ENCODE data around the gene LENG8.
A peak's percentile ranks its signal among the peaks of the same experiment; 100 is the strongest.

The LENG8 gene

GRCh38 chr19:54448774-54449700 is at the start of gene LENG8:
TSS of gene LENG8 (plus strand) at chr19:54449199. CDS start at chr19:54451345, 2,146 bp downstream.
- peak; percentile 97 for DNase-seq (ENCODE audit: extremely low read depth, low read depth)
- no peak for TF ChIP-seq CTCF (IDR thresholded peaks at IDR 0.05; ENCODE audit: low read depth, low read length)

GRCh38 chr19:54400913-54401312 is 48.1 kb upstream of the LENG8 start:
- no peak for DNase-seq (ENCODE audit: extremely low read depth, low read depth)
- TF ChIP-seq CTCF (IDR thresholded peaks at IDR 0.05; ENCODE audit: low read depth, low read length) = no peak

GRCh38 chr19:54403054-54403453 is 45.9 kb upstream of the LENG8 start:
- TF ChIP-seq CTCF (IDR thresholded peaks at IDR 0.05; ENCODE audit: low read depth, low read length) = no peak
- DNase-seq (ENCODE audit: extremely low read depth, low read depth) = no peak

- no peak for TF ChIP-seq CTCF (IDR thresholded peaks at IDR 0.05; ENCODE audit: low read depth, low read length)
- no peak for DNase-seq (ENCODE audit: extremely low read depth, low read depth)
Observed at GRCh38 chr19:54405628-54406027, 43.4 kb upstream of the LENG8 start.

- no peak for DNase-seq (ENCODE audit: extremely low read depth, low read depth)
- TF ChIP-seq CTCF (IDR thresholded peaks at IDR 0.05; ENCODE audit: low read depth, low read length) = no peak
Observed at GRCh38 chr19:54407780-54408179, 41.2 kb upstream of the LENG8 start.

GRCh38 chr19:54408456-54409026 is 40.5 kb upstream of the LENG8 start:
- no peak for TF ChIP-seq CTCF (IDR thresholded peaks at IDR 0.05; ENCODE audit: low read depth, low read length)

GRCh38 chr19:54411033-54411432 is 38.0 kb upstream of the LENG8 start:
- DNase-seq (ENCODE audit: extremely low read depth, low read depth) = no peak
- TF ChIP-seq CTCF (IDR thresholded peaks at IDR 0.05; ENCODE audit: low read depth, low read length) = no peak

More at GRCh38 chr19:54408456-54409026, 40.5 kb upstream of the LENG8 start:
- no peak for DNase-seq (ENCODE audit: extremely low read depth, low read depth)

Measured in AG09319 (cell line).